NCI-H446 (cell line): ENCODE measurements around the gene ARHGAP42.

Experiments
- DNase-seq, 2 experiments: peaks; one replicate each; lab custom pipeline; 2025; lab: John Stamatoyannopoulos, UW

The ARHGAP42 gene

DNA sequence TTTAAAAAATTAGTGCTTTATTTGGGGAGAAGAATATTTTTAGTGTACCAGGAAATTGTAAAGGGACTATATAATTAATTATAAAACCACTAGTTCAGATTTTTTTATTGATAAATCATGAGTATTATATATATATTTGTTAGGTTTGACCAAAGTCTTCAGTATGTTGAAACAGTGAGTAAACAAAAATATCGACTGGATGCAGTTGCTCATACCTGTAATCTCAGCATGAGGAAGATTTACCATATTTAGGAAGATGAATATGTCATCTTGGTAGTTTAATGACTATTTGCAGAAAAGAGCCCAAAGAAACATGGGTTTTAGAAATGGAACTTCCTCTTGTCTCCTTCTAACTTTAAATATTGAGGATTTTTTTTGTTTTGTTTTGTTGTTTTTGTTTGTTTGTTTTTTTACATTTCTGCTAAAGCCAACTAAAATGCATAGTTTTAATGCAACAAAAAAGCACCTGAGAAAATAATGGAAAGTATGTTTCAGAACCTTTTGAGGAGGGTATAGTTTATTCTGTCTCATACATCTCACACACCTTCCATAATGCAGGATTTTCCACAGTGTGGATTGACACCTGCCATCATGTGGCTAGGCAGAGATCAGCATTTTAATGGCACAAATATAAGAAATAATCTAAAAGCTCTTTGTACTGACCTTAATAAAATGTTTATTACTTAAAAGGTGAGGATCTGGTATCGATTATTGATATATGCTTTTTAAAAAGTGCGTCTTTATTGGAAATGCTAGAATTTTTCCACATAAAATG, 114.3 kb downstream of the ARHGAP42 start:
- no peak for DNase-seq

DNA sequence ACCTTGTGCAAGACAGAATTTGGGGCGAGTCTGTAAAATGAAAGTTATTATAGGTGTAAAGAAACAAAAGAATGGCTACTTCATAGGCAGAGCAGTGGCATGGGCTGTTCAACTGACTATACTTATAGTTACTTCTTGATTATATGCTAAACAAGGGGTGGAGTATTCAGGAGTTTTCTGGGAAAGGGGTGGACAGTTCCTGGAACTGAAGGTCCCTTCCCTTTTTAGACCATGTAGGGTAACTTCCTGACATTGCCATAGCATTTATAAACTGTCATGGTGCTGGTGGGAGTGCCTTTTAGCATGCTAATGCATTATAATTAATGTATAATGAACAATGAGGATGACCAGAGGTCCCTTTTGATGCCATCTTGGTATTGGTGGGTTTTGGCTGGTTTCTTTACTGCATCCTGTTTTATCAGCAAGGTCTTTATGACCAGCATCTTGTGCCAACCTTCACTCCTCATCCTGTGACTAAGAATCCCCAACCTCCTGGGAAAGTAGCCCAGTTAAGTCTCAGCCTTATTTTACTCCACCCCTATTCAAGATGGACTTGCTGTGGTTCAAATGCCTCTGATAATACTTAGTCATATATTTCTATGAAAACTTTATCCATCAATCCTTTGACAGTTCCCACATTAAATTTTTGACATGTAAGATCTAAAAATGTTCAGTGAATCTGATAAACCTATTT, 118.6 kb downstream of the ARHGAP42 start:
- DNase-seq: no peak

DNA sequence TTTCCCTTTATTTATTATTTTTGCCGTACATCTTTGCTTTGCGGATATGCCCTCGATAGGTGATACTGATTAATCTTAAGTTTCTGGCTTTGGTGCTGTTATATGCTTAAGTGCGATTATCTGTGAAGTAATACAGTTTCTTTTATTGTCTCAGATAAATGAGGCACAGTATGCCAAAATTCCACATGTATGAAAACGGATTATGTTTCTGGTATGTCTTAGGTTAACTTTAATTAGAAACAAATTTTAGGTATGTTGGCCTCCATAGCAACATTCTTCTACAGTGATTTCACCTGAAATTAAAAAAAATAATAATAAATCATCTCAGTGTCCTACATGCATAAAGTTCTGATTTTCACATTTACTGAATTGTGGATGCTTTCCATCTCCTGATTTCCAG, 119.2 kb downstream of the ARHGAP42 start:
- no peak for DNase-seq

DNA sequence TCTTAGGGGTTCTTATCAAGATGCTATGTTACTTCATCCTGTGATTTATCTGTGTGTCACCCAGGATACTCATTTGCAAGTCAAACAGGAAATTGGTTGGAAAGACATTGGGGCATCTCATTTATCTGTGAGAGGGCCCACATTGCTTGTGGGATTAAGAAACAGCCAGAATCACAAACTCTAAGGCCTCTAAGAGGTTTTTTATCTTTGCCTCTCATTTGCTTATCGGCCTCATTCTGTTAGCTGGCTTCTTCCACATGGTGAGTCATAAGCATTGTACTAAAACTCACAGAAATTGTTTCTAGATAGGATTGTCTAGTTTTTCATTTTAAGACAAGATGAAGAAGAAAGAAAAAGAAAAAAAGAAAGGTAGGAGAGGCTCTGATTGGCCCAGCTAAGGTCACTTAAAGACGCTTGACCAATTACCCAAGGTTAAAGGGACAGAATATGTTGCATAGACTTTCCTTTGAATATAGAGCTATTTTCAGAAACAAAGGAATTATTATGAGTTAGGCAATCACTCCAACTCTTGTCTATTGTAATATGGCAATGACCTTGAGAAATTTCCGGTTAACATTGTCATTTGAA, 121.9 kb downstream of the ARHGAP42 start:
- DNase-seq: no peak

DNA sequence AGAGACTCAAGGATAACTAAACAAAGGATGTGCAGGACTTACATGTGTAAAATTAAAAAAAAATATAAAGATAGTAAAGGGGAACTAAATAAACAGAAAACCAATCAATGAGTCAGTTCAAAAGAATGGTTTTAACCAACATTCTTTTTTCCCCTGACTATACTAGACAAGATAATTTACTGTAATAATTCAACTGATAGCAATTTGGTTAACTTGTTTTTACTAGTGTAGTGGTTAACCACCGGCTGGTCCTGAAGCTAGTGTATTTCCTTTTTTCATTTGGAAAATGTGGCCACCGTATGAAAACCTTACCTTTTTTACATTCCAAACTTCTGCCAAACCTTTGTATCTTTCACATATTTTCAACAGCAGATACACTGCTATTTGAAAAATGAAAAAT, 123.1 kb downstream of the ARHGAP42 start:
- no peak for DNase-seq

DNA sequence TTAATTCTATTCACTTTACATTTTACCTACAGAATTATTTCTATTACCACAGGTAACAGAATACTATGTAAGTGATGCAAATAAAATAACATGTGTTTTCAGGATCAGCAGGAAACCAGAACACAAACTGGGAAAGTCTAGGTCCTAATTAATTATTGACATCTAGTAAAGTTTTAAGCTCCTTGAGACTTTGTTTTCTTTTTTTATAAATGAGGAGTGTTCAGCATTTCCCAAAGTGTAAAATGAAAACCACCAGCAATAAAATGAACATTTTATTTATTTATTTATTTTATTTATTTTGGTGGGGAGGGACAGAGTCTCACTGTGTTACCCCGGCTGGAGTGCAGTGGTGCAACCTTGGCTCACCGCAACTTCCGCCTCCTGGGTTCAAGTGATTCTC, 123.6 kb downstream of the ARHGAP42 start:
- no peak for DNase-seq

DNA sequence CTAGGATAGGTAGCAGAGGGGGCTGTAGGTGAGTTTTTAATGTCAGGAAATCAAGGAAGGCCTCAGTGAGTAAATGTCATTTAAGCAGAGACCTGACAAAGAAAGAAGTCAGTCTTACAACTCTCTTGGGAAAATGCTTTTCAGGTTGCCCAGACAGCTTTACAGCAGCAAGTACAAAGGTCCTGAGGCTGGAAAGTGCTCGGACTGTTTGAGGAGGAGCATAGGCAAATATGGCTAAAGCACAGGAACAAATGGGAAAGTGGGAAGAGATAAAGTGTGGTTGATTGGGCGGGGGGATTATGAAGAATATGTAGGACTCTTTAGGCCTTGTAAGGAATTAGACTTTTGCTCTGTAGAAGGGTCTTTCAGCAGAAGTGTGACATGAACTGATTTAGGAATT, 125.4 kb downstream of the ARHGAP42 start:
- DNase-seq: no peak

DNA sequence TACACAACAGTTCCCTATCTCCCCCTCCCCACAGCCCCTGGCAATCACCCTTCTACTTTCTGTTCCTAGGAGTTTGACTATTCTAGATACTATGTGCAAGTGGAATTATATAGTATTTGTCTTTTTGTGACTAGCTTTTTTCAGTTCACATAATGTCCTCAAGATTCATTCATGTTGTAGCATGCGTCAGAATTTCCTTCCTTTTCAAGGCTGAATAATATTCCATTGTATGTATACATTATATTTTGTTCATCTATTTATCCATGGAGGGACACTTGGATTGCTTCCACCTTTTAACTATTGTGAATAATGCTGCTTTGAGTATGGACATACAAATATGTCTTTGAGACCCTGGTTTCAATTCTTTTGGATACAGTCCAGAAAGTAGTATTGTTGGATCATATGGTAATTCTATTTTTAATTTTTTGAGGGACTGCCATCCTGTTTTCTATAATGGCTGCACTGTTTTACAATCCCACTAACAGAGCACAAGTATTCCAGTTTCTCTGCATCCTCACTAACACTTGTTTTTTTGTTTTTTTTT, 128.8 kb downstream of the ARHGAP42 start:
- DNase-seq: no peak

DNA sequence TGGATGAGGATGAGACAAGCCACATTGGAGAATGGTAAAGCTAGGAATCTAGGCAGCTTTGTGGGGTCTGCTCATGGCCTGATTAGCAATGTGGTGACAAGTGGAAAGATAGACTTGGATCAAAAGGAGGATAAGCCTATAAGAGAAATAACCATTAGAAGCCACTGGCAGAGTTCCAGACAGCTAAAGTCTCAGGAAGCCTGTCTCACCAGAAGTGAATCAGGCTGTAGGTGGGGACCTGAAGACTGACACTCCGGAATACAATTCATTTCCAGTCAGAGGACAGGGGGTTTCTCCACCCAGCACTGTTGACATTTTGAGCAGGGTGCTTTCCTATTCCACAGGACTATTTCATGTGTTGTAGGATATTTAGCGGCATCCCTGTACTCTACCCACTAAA, 129.7 kb downstream of the ARHGAP42 start:
- peak in 1 of 2 experiments; percentile 23 for DNase-seq

DNA sequence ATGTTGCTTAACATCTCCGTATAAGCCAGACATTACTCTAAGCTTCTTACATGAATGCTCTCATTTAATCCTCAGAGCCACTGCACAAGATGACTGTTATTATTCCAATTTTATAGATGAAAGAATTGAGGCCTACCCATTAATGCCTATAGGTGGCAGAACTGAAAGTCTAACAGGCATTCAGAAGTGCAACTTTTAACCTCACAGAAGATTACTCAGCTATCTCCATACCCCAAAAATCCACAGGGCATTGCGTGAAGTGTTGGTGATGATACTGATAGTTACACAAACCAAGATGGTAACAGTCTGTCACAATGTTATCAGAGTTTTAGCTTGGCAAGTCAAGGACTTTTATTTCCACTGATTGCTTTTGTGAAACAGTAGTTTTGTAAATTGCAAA, 130.5 kb downstream of the ARHGAP42 start:
- no peak for DNase-seq

DNA sequence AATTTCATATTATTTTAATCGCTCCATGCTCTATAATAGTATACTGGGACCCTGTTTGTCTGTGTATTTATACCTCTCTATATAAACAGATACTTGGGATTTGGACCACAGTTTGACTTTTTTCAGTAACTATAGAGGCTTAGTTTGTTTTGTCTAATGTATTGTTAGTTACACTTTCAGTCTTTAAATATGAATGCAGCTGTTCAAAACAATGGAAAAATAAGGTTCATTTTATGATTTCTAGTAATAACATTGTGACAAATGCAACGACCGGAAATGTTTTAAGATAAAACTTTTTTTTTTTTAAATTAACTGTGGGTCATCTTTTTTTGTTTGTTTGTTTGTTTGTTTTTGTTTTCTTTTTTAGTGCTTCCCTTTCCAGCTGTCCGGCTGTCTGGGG, 133.5 kb downstream of the ARHGAP42 start:
- no peak for DNase-seq

DNA sequence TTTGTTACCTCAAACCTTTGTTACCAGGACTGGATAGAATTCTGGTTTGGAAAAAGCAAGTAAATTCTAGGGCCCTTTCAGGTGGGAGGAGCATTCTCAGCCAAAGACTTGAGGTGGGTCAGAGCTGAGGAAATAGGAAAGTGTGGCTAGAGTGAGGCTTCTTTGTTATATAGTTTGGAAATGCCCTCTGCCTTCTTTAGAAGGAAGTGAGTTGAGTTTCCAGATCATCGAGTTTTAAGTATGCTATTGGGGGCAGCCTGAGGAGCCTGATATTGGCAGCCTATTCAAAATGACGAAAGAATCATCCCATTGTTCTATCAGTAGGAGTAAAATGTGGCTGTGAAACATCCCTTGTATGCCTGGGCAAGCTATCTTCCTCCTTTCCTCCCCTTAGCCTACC, 134.1 kb downstream of the ARHGAP42 start:
- DNase-seq: peak in 1 of 2 experiments; percentile 23

DNA sequence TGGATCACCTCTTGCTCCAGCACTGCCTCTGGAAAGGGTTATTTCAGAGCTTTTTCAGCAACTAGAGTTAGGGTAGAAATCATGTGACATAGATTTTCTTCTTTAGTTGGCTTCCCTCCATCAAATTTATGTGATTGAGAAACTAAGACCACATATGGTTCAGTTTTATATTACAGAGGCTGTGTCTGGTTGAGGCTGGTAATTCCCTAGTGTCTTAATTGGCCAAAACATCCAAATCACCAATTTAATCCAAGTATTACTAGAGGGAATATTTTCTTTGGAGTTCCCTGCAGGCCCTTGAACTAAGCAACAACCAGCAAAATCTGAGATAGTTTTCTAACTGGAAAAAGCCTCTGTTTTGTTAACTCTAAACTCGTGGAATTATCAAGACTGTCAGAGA, 136.3 kb downstream of the ARHGAP42 start:
- DNase-seq: peak; percentile 50 to 85

DNA sequence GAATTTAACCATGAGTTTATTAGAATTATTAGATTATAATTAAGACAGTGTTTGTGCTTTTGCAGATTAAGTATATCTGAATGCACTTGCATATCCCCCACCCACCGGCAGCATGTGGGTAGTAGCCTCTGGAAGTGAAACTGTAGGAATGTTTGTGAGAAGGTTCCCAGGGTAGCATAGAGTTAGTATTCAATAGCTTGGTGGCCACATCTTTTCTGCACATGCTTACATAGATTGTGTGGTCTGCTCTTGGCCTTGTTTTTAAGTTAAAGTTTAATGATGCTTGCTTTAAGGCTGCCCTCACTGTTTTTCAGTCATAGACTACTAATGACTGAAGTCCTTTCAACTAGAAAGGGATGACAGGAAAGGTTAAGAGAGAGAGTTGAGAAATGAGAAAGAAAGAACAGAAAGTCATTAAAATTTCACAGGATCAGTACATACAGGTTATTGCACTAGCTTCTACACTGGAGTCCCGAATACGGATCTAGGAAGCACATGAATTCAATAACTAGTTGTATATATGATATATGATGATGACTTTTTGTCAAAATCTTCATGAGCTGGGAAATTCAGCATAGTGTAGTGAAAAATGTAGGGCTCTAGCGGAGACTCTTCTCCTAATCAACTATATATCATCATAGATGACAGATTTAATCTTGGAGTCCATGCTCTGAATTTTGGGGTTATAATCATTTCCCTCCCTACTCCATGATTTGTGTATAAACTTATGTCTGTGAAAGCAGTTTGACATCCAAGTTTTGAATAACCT, 137.1 kb downstream of the ARHGAP42 start:
- no peak for DNase-seq

DNA sequence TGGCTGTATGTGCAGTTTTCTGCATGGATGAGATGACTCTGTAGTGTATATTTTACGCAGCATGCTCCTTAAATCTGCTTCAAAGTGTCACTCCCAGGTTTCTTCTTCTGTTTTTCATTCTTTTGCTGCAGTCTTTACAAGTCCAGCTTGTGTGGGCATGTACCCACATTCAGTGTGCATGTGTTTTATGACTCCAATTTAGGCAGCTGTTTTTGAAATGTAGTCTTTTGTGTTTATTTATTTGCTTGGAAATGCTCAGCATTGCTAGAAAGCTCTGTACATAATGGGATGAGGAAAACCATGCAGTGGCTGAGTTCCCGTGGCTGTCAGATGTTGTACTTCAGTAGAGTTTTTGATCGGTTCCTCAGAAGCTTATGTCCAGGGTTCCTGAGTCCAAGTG, 138.5 kb downstream of the ARHGAP42 start:
- peak; percentile 57 to 88 for DNase-seq

DNA sequence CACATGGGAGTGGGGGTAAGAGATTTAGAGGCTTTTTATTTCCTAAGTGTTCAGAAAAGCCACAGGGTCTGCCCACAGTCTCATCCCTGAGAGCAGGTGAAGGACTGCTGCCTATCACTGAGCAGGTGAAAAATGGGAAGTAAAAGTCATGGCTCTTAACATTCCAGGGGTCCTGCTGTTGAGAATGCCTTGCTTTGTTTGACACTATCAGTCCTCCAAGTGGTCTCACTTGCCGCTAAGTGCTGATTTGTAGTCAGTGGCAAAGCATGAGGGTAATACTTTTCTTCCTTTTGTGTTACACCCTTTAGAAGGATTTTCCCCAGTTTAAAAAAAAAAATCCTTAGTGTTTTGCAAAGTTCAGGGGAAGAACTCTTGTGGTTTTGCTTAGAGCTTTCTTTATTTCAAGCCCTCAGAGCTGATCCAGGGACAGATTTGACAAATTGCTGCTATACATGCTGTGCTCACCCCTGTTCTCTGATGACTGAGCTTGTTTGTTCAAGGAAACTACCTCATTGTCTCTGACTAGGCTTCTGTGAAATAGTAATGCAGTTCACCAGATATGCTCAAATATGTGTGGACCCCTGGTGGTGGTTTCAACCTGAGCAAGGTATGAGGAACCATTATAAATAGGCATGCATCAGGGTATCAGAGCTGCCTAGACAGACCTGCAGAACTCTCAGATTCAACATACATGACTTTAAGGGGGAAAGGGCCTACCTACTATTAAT, 141.0 kb downstream of the ARHGAP42 start:
- DNase-seq: no peak

DNA sequence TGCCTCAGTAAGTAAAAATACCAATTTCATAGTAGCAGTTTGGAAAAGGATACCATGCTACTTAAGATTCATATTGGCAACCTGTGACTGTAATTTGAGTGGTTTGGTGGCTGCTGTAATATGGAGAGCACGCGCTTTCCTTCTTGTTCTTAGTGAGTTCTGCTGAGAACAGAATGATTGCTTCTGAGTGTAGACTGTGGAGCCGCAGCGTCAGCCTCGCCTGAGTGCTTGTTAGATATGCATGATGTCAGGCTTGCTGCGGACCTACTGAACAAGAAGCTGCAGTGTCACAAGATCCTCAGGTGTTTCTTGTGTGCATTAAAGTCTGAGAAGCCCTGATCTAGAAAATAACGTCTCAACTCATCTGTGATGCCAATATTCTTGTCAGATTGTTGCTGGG, 143.2 kb downstream of the ARHGAP42 start:
- peak in 1 of 2 experiments; percentile 56 for DNase-seq

DNA sequence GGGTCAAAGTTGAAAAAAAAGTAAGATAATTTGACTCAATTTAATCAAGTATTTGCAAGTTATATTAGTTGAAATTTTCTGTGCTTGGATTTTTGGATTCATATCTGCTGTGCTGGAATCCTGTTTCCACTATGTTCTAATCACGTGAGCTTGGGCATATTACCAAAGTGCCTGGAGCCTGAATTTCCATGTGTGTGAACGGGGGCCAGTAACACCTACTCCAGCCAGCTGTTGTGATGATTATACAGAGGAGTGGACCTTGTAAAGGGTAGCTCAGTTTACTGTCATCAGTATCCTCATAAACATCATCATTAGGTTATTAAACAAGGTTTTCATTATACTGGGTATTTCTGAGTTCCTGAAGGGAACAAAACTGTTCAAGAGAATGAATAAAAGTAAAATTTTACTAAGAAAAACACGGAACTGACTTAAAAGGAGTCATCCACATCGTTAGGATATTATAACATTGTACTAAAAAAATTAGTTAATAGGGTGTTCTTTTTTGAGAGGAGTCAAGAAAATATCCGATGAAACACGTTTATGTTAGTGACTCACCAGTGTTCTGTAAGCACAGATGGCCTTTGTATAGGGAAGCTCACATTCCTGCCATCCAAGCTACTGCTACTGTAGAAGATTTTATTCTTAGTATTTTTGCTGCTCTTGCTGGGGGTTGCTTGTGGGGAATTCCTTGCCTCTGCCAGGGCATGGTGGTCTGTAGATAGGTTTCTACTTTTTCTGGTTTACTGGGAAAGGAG, 144.1 kb downstream of the ARHGAP42 start:
- peak; percentile 50 to 67 for DNase-seq

DNA sequence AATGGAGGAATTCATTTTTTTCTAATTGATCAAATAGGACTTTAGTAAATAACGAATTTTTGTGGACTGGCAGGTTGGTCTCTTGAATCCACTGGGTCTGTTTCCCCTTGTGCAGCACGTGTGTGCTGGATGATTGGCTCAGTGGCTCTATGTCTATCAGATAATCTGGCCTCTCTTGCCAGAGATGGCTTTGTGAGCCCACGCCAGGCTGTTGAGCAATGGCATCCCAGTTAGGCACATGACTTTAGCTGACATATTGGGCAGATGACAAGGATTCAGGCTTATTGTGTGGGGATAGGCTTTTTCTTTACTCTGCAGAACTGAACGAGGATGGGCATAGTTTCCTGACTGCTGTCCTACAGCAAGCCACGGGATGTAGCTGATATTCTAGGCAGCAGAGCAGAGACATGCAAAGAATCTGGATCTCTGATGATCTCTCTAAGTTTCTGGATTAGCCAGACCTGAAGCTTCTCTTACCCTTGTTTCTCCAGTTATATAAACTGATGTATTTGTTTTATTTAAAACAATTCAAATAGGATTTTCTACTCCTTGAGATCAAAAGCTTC, 144.9 kb downstream of the ARHGAP42 start:
- DNase-seq: peak; percentile 48 to 73

DNA sequence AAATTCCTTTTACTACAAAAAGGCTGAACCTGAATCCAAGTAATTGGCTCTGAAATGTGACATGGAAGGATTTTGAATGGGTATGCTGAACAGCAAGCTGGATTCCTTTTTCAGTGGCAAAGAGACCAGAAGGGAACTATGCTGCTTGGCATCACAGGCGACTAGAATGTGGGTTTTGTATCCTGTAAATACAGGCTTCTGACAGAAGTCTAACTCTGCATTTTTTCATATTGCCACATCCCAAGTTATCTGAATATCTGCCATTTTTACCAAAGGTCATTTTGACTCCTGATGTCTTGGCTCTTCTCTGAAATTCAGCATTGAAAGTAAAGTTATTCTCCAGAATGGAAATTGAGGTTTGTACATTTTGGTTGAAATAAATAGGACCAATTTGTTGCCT, 145.7 kb downstream of the ARHGAP42 start:
- DNase-seq: peak in 1 of 2 experiments; percentile 51
